DLD1 (cell line): Measurements from ENCODE around the gene CCT3.
"Not testable (repeated sequence)": the region's sequence is repeated elsewhere in the genome, so short reads cannot be mapped to it uniquely, and the experiment has no call there.

Source experiments
- in situ Hi-C: cut with HindIII; loops from 2 replicates; pipeline ENCODE4 v1.10.0; 2017; ENCODE audit warnings: low sequenced_read_pairs

CCT3 gene

GRCh38 chr1:156338180-156338976, at the start of gene CCT3, which contains the start of gene TSACC:
Gene CCT3, minus strand, starts transcription at chr1:156338292. Its CDS starts 108 bp downstream, at chr1:156338184.
Gene TSACC, plus strand, starts transcription at chr1:156338526. Its CDS starts 1,232 bp downstream, at chr1:156339758.
- in situ Hi-C loops = no loop called here

- in situ Hi-C loops = no loop called here
Observed at GRCh38 chr1:156387870-156388173, 49.7 kb upstream of the CCT3 start.

- in situ Hi-C loops = no loop called here
Observed at GRCh38 chr1:156386949-156387869, 49.1 kb upstream of the CCT3 start.

- in situ Hi-C loops = no loop called here
Observed at GRCh38 chr1:156386134-156386901, 48.2 kb upstream of the CCT3 start.

GRCh38 chr1:156385534-156386031, 47.5 kb upstream of the CCT3 start:
- in situ Hi-C loops = no loop called here

GRCh38 chr1:156384658-156385057, 46.6 kb upstream of the CCT3 start:
- in situ Hi-C loops = no loop called here

- in situ Hi-C loops = no loop called here
Observed at GRCh38 chr1:156384007-156384406, 45.9 kb upstream of the CCT3 start.

GRCh38 chr1:156383023-156383422, 44.9 kb upstream of the CCT3 start:
- in situ Hi-C loops = no loop called here

- in situ Hi-C loops = no loop called here
Observed at GRCh38 chr1:156382561-156382960, 44.5 kb upstream of the CCT3 start.

- in situ Hi-C loops = no loop called here
Observed at GRCh38 chr1:156379420-156380165, 41.5 kb upstream of the CCT3 start.

GRCh38 chr1:156378557-156378956, 40.5 kb upstream of the CCT3 start:
- in situ Hi-C loops = no loop called here

GRCh38 chr1:156376958-156377919, 39.1 kb upstream of the CCT3 start:
- in situ Hi-C loops = no loop called here

GRCh38 chr1:156376146-156376545, 38.1 kb upstream of the CCT3 start:
- in situ Hi-C loops = no loop called here

GRCh38 chr1:156373546-156373945, 35.5 kb upstream of the CCT3 start:
- in situ Hi-C loops = no loop called here

- in situ Hi-C loops = no loop called here
Observed at GRCh38 chr1:156372876-156373275, 34.8 kb upstream of the CCT3 start.

GRCh38 chr1:156372265-156372586, 34.1 kb upstream of the CCT3 start:
- in situ Hi-C loops = no loop called here

- in situ Hi-C loops = no loop called here
Observed at GRCh38 chr1:156371553-156372264, 33.6 kb upstream of the CCT3 start.

- in situ Hi-C loops = not testable (repeated sequence)
Observed at GRCh38 chr1:156369685-156370286, 31.7 kb upstream of the CCT3 start.
